Peyer's patch (tissue), 4 donors: ENCODE data around the gene ZNF136. TPM values are rescaled to one million over a fixed set of nuclear protein-coding genes. Genes with fewer than 3 reads are reported as not detected.

ENCODE experiments used
- DNase-seq, 3 donors: peaks; one replicate each; pipeline ENCODE4 v3.0.0-alpha.2; 2017 to 2019
- H3K27ac ChIP-seq, 4 donors: fragments of 200-600 bp; sonication (generic); one replicate each; pipeline ENCODE4 v1.5.1; 2016 to 2019
- H3K27me3 ChIP-seq, 2 donors: fragments of 200-600 bp; sonication (generic); one replicate each; pipeline ENCODE4 v1.5.1; 2019
- H3K36me3 ChIP-seq, 3 donors: fragments of 200-600 bp; sonication (generic); one replicate each; pipeline ENCODE4 v1.5.1; 2016 to 2019
- H3K4me1 ChIP-seq, 4 donors: fragments of 200-600 bp; sonication (generic); one replicate each; pipeline ENCODE4 v1.5.1; 2016 to 2019
- H3K4me3 ChIP-seq, 4 donors: fragments of 200-600 bp; sonication (generic); 1 replicate in 3 of 4; 2 replicates in 1 of 4; pipeline ENCODE4 v1.5.1; 2016 to 2019; ENCODE audit warnings: mild to moderate bottlenecking in 1 of 4
- H3K9me3 ChIP-seq, 4 donors: fragments of 200-600 bp; sonication (generic); one replicate each; pipeline ENCODE4 v1.5.1; 2016 to 2019; ENCODE audit warnings: mild to moderate bottlenecking in 1 of 4
- CTCF ChIP-seq, 6 experiments: fragments of 450-650 bp in 4 of 6; fragments of 200-600 bp in 2 of 6; sonication (generic) in 1 of 6; IDR thresholded peaks; one replicate each; pipeline ENCODE4 v1.5.1; 2017 to 2019; ENCODE audit warnings: antibody characterized with exemption in 6 of 6, mild to moderate bottlenecking in 3 of 6, moderate library complexity in 1 of 6
- POLR2A ChIP-seq, 2 donors: fragments of 450-650 bp; IDR thresholded peaks; one replicate each; pipeline ENCODE4 v1.5.1; 2017; ENCODE audit warnings: antibody characterized with exemption in 2 of 2, mild to moderate bottlenecking in 2 of 2, moderate library complexity in 2 of 2
- total RNA-seq, 4 donors: library from RNA; depleted of rRNA; stranded (reverse); fragments of >200 nt; gene quantifications; one replicate each; pipeline ENCODE4 v1.1.0, GENCODE V29; 2016

Gene ZNF136
- total RNA-seq, 4 donors from 2014 or later, result 6.4 to 26.4 (median 9.8) TPM

GRCh38 chr19:12198136-12198535, 35.2 kb downstream of the ZNF136 start:
- Histone ChIP-seq H3K4me3 (no peak overlapping the region), H3K4me1 (no peaks in the 10 kb centered on the region), H3K9me3 (peaks cover 0 to 21% (median 4%) of the 10 kb centered on the region in 4 donors), H3K27ac (no peak overlapping the region), H3K36me3 (no peaks in the 10 kb centered on the region), H3K27me3 (no peaks in the 10 kb centered on the region)
- DNase-seq, result no peak
- no peak for TF ChIP-seq POLR2A (IDR thresholded peaks at IDR 0.05)
- TF ChIP-seq CTCF (IDR thresholded peaks at IDR 0.05), result no peak

- TF ChIP-seq POLR2A (IDR thresholded peaks at IDR 0.05), result no peak
- TF ChIP-seq CTCF (IDR thresholded peaks at IDR 0.05), result no peak
- no peak for DNase-seq
- H3K9me3 ChIP-seq, result peaks cover 0 to 11% (median under 1%) of the 10 kb centered on the region in 4 donors
- H3K4me3 ChIP-seq, result no peak overlapping the region
- H3K4me1 ChIP-seq, result no peaks in the 10 kb centered on the region
- H3K27me3 ChIP-seq, result no peaks in the 10 kb centered on the region
- H3K27ac ChIP-seq, result no peak overlapping the region
- no peaks in the 10 kb centered on the region for H3K36me3 ChIP-seq
Observed at GRCh38 chr19:12199757-12200419, 37.0 kb downstream of the ZNF136 start.

GRCh38 chr19:12202250-12202649, 39.4 kb downstream of the ZNF136 start:
- Histone ChIP-seq H3K9me3 (peaks cover 0 to 4% (median 0%) of the 10 kb centered on the region in 4 donors), H3K27me3 (no peaks in the 10 kb centered on the region), H3K27ac (no peak overlapping the region), H3K4me1 (no peaks in the 10 kb centered on the region), H3K36me3 (no peaks in the 10 kb centered on the region), H3K4me3 (no peak overlapping the region)
- TF ChIP-seq POLR2A (IDR thresholded peaks at IDR 0.05) (no peak), CTCF (IDR thresholded peaks at IDR 0.05) (peak in 3 of 6 experiments; percentile 36 to 50 (median 50))
- peak; percentile 20 to 81 (median 60) for DNase-seq

- Histone ChIP-seq H3K27me3 (no peaks in the 10 kb centered on the region), H3K4me3 (no peak overlapping the region), H3K36me3 (no peaks in the 10 kb centered on the region), H3K9me3 (peaks cover 0 to 33% (median 0%) of the 10 kb centered on the region in 4 donors), H3K4me1 (no peaks in the 10 kb centered on the region), H3K27ac (no peak overlapping the region)
- DNase-seq, result no peak
- TF ChIP-seq CTCF (IDR thresholded peaks at IDR 0.05) (no peak), POLR2A (IDR thresholded peaks at IDR 0.05) (no peak)
Observed at GRCh38 chr19:12205296-12205695, 42.4 kb downstream of the ZNF136 start.

GRCh38 chr19:12208221-12208620, 45.3 kb downstream of the ZNF136 start:
- H3K9me3 ChIP-seq, result peaks cover 0 to 39% (median 3%) of the 10 kb centered on the region in 4 donors
- no peak overlapping the region for H3K27ac ChIP-seq
- H3K4me1 ChIP-seq, result no peaks in the 10 kb centered on the region
- no peak overlapping the region for H3K4me3 ChIP-seq
- no peaks in the 10 kb centered on the region for H3K36me3 ChIP-seq
- no peak for TF ChIP-seq POLR2A (IDR thresholded peaks at IDR 0.05)
- TF ChIP-seq CTCF (IDR thresholded peaks at IDR 0.05), result no peak
- H3K27me3 ChIP-seq, result no peaks in the 10 kb centered on the region
- DNase-seq, result no peak
